B cell (primary cell): ENCODE results near the gene TJAP1.

Experiments
- EZH2 ChIP-seq: IDR thresholded peaks from 2 replicates; pipeline ENCODE4 v1.6.1; 2012; ENCODE audit warnings: borderline replicate concordance, low read depth, mild to moderate bottlenecking, moderate library complexity, low read length; ENCODE audit not compliant: insufficient read depth, poor library complexity, severe bottlenecking
- TF ChIP-seq, protein P1 (sequence below): fragments of 200-600 bp; IDR thresholded peaks from one replicate; pipeline ENCODE4 v1.8.0; 2022; ENCODE audit warnings: antibody characterized with exemption, mild to moderate bottlenecking

DNA sequence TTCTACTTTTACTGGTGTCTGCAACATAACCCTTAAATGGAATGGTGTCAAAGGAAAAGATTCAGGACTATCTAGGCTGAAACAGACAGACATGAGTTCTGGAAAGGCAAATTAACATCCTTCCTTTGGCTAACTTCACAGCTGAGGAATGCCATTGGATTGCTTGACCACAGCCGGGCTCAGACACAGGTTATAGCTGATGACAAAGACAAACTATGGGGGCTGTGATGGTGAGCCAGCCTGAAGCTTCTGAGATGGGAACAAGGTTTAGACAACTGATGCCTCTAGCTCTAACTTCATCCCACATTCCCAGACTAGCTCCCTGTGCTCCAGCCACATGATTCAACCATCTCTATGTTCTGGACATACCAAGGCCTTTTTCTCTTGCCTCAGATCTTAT lies 54.8 kb downstream of the TJAP1 start:
- TF ChIP-seq, protein P1, sequence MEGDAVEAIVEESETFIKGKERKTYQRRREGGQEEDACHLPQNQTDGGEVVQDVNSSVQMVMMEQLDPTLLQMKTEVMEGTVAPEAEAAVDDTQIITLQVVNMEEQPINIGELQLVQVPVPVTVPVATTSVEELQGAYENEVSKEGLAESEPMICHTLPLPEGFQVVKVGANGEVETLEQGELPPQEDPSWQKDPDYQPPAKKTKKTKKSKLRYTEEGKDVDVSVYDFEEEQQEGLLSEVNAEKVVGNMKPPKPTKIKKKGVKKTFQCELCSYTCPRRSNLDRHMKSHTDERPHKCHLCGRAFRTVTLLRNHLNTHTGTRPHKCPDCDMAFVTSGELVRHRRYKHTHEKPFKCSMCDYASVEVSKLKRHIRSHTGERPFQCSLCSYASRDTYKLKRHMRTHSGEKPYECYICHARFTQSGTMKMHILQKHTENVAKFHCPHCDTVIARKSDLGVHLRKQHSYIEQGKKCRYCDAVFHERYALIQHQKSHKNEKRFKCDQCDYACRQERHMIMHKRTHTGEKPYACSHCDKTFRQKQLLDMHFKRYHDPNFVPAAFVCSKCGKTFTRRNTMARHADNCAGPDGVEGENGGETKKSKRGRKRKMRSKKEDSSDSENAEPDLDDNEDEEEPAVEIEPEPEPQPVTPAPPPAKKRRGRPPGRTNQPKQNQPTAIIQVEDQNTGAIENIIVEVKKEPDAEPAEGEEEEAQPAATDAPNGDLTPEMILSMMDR: no peak
- TF ChIP-seq EZH2: no peak
